Nephron (organoid): ENCODE results near the gene DHX8.

Experiments
- H3K27ac Mint-ChIP-seq, 3 experiments: 2 replicates each; pipeline ENCODE4 v1.8.0; 2020; ENCODE audit warnings: mixed read lengths in 3 of 3, mild to moderate bottlenecking in 2 of 3, moderate library complexity in 1 of 3
- H3K27me3 Mint-ChIP-seq: 2 replicates; pipeline ENCODE4 v1.8.0; 2021; ENCODE audit warnings: low read depth, mild to moderate bottlenecking, moderate library complexity, mixed read lengths
- H3K36me3 Mint-ChIP-seq: 2 replicates; pipeline ENCODE4 v1.8.0; 2020; ENCODE audit warnings: low read depth, mixed read lengths
- H3K4me1 Mint-ChIP-seq: 2 replicates; pipeline ENCODE4 v1.8.0; 2020; ENCODE audit warnings: mixed read lengths
- H3K4me3 Mint-ChIP-seq, 3 experiments: 2 replicates each; pipeline ENCODE4 v1.8.0; 2020; ENCODE audit warnings: mild to moderate bottlenecking in 3 of 3, mixed read lengths in 3 of 3, moderate library complexity in 2 of 3
- H3K9me3 Mint-ChIP-seq: 2 replicates; pipeline ENCODE4 v1.8.0; 2020; ENCODE audit warnings: mixed read lengths
- CTCF ChIP-seq, 3 experiments: fragments of 200-600 bp; sonication (generic); IDR thresholded peaks; one replicate each; pipeline ENCODE4 v1.5.0; 2021; ENCODE audit warnings: antibody characterized with exemption in 3 of 3; ENCODE audit not compliant: unreplicated experiment in 3 of 3

Gene DHX8

DNA sequence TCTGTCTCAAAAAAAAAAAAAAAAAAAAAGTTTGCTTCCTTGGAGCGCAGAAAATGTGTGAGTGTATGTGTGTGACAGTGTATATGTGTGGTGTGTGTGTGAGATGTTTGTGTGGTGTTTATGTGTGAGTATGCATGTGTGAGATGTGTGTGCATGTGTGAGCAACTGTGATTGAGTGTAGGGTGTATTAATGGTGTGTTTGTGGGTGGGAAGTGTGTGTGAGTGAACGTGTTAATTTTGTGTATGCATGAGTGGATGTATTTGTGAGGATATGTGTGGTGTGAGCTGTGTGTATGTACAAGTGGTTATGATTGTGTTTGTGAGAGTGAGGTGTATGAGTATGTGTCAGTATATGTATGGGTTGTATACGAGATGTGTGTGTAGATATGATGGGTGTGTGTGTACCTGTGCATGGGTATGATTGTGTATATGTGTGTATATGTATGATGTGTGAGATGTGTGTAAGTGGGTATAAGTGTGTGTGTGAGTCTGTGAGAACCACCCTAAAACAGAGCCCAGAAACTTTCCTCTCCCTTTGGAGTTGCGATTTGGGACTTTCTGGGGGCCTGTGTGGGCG, 84.8 kb downstream of the DHX8 start:
- Mint-ChIP-seq H3K27ac (no peak overlapping the region), H3K9me3 (no peaks in the 10 kb centered on the region), H3K36me3 (no peaks in the 10 kb centered on the region), H3K4me3 (no peak overlapping the region), H3K4me1 (peaks cover 2% of the 10 kb centered on the region), H3K27me3 (peaks cover 20% of the 10 kb centered on the region)
- no peak for TF ChIP-seq CTCF (IDR thresholded peaks at IDR 0.05; ENCODE audit: unreplicated experiment in 3 of 3)

GRCh38 chr17:43570518-43570928, 86.7 kb downstream of the DHX8 start:
- Mint-ChIP-seq H3K27ac (no peak overlapping the region), H3K36me3 (no peaks in the 10 kb centered on the region), H3K27me3 (peaks cover 18% of the 10 kb centered on the region), H3K4me1 (no peaks in the 10 kb centered on the region), H3K4me3 (no peak overlapping the region), H3K9me3 (no peaks in the 10 kb centered on the region)
- TF ChIP-seq CTCF (IDR thresholded peaks at IDR 0.05; ENCODE audit: unreplicated experiment in 3 of 3), result no peak

GRCh38 chr17:43572368-43572980, 88.7 kb downstream of the DHX8 start:
- Mint-ChIP-seq H3K9me3 (no peaks in the 10 kb centered on the region), H3K27ac (no peak overlapping the region), H3K27me3 (peaks cover 20% of the 10 kb centered on the region), H3K4me3 (no peak overlapping the region), H3K4me1 (peaks cover 7% of the 10 kb centered on the region), H3K36me3 (no peaks in the 10 kb centered on the region)
- no peak for TF ChIP-seq CTCF (IDR thresholded peaks at IDR 0.05; ENCODE audit: unreplicated experiment in 3 of 3)

DNA sequence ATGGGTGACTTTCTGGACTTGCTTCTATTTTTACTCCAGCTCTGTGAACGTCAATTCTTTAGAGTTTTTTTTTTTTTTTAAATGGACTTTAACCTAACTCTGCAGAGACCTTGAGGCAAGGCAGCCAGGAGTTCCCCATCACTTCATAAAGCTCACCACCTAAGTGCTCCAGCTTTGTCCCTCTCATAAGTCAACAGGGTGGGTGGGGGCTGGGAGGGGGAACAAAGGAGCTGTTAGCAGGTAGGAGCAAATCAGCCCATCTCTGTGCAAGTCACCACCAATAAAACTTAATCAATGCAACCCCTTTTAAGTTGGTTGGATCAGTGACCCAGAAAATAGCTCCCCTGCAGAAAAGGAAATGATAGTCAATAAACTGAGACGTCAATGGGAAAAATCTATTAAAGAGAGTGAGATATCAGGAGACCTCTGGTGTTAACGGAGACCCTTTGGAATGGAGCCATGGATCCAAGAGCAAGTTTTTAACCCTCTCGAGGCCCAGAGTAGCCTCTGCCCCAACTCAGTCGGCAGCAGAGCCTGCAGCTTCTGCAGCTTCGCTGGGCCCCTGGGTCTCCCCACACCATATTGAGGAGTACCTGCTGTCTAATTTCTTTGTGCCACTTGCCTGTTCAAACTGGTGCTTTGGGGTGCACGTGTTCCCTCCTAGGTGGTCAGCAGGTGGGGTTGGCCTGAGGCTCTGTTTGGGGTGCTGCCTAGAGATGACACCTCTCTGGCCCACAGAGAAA, 90.0 kb downstream of the DHX8 start:
- no peak for TF ChIP-seq CTCF (IDR thresholded peaks at IDR 0.05; ENCODE audit: unreplicated experiment in 3 of 3)
- Mint-ChIP-seq H3K27ac (no peak overlapping the region), H3K4me1 (peaks cover 20% of the 10 kb centered on the region), H3K9me3 (no peaks in the 10 kb centered on the region), H3K4me3 (no peak overlapping the region), H3K36me3 (no peaks in the 10 kb centered on the region), H3K27me3 (peaks cover 30% of the 10 kb centered on the region)

DNA sequence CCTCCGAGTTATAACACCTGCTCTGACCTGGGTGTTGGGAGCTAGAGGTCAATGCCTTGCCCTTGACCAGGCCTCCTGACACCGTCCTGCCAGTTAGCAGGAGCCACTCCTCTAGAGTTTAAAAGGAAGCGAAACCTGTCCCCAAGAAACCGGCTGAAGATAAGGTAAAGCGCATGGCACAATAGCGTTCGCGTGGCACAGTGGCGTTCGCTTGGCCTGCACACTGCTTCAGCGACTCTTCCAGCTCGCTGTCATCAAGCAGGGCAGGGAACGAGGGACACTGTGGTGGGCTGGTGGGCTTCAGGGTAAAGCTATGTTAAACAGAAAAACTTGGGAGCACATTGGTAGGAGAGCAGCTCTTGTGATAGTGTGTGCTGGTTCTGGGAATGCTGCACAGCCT, 90.6 kb downstream of the DHX8 start:
- Mint-ChIP-seq H3K4me1 (peaks cover 24% of the 10 kb centered on the region), H3K27ac (no peak overlapping the region), H3K36me3 (no peaks in the 10 kb centered on the region), H3K27me3 (peaks cover 33% of the 10 kb centered on the region), H3K9me3 (no peaks in the 10 kb centered on the region), H3K4me3 (no peak overlapping the region)
- TF ChIP-seq CTCF (IDR thresholded peaks at IDR 0.05; ENCODE audit: unreplicated experiment in 3 of 3), result no peak
